HCT116 (cell line): Measurements from ENCODE around the gene MAP4K4. TPM values are rescaled to one million over a fixed set of nuclear protein-coding genes. Genes with fewer than 3 reads are reported as not detected.

Experiments
- ATAC-seq: fragments of 200-7000 bp; cut with Tn5 transposase; 2 replicates; pipeline ENCODE4 v1.9.1; 2020; ENCODE audit warnings: mild to moderate bottlenecking, moderate library complexity
- BruUV-seq: library from RNA; stranded (reverse); fragments of 400-500 nt; replicated peaks from 2 replicates; lab custom pipeline; 2021; lab: Mats Ljungman, UMichigan
- CTCF ChIA-PET: fragments of 300-600 bp; sonication (Branson Sonifier 250); formaldehyde crosslinking; loops from one replicate; lab custom pipeline; 2021; ENCODE audit warnings: antibody characterized with exemption; lab: Charles Lee
- POLR2A ChIA-PET: fragments of 300-600, 350-600 bp; sonication (Branson Sonifier 250); formaldehyde crosslinking; loops from one replicate; lab custom pipeline; 2021; ENCODE audit warnings: antibody characterized with exemption; lab: Charles Lee
- RAD21 ChIA-PET, 2 experiments: fragments of 300-600 bp; sonication (Branson Sonifier 250); formaldehyde crosslinking; loops; one replicate each; lab custom pipeline; 2023; ENCODE audit warnings: low total read pairs in 2 of 2; ENCODE audit not compliant: uncharacterized antibody in 2 of 2, unreplicated experiment in 2 of 2, low non-redundant PET in 1 of 2; lab: Charles Lee
- DNase-seq: peaks from one replicate; pipeline ENCODE4 v3.0.0-alpha.2; 2010; ENCODE audit warnings: low read depth, low spot score
- H2AFZ ChIP-seq: fragments of 200-600 bp; shearing (Covaris generic), sonication (generic); 2 replicates; pipeline ENCODE4 v1.6.1; 2017; ENCODE audit warnings: low read depth, mixed run types, mixed read lengths, antibody characterized with exemption, low read length; ENCODE audit not compliant: poor library complexity, severe bottlenecking
- H3K27ac ChIP-seq: 2 replicates; pipeline ENCODE4 v1.5.1; 2012; ENCODE audit warnings: low read depth, low read length
- H3K27me3 ChIP-seq: fragments of 200-600 bp; sonication (generic); 2 replicates; pipeline ENCODE4 v1.6.1; 2016; ENCODE audit warnings: mixed run types, low read length, mixed read lengths; ENCODE audit not compliant: insufficient read depth
- H3K36me3 ChIP-seq, 2 experiments: fragments of 200-500 bp in 1 of 2; fragments of 200-600 bp in 1 of 2; sonication (Bioruptor generic) in 1 of 2; sonication (generic) in 1 of 2; 2 replicates each; pipeline versions ENCODE4 v1.5.1 to v1.6.1; 2014 to 2016; ENCODE audit warnings: low read length in 2 of 2, inconsistent platforms in 1 of 2, mixed read lengths in 1 of 2, mixed run types in 1 of 2; ENCODE audit not compliant: insufficient read depth in 2 of 2, control insufficient read depth in 1 of 2
- H3K4me1 ChIP-seq, 2 experiments: fragments of 200-600 bp in 1 of 2; sonication (generic) in 1 of 2; 2 replicates each; pipeline versions ENCODE4 v1.5.1 to v1.6.1; 2012 to 2017; ENCODE audit warnings: low read length in 2 of 2, inconsistent platforms in 1 of 2, mild to moderate bottlenecking in 1 of 2, mixed read lengths in 1 of 2, mixed run types in 1 of 2, moderate library complexity in 1 of 2; ENCODE audit not compliant: insufficient read depth in 2 of 2, control insufficient read depth in 1 of 2
- H3K4me2 ChIP-seq: fragments of 200-600 bp; sonication (generic); 2 replicates; pipeline ENCODE4 v1.6.1; 2017; ENCODE audit warnings: mixed run types, low read length, mixed read lengths
- H3K4me3 ChIP-seq, 2 experiments: fragments of 200-600 bp in 1 of 2; sonication (generic) in 1 of 2; replicated peaks in 1 of 2; 2 replicates each; pipeline ENCODE4 v1.5.1; 2011 to 2016; ENCODE audit warnings: low read length in 2 of 2, control low read depth in 1 of 2, low read depth in 1 of 2, mild to moderate bottlenecking in 1 of 2, mixed read lengths in 1 of 2, mixed run types in 1 of 2
- H3K79me2 ChIP-seq: fragments of 200-600 bp; sonication (generic); 2 replicates; pipeline ENCODE4 v1.6.1; 2017; ENCODE audit warnings: mild to moderate bottlenecking, mixed run types, low read length, moderate library complexity, mixed read lengths; ENCODE audit not compliant: insufficient read depth
- H3K9ac ChIP-seq: fragments of 200-600 bp; sonication (generic); 2 replicates; pipeline ENCODE4 v1.6.1; 2016; ENCODE audit warnings: low read length, mixed read lengths
- H3K9me2 ChIP-seq: fragments of 200-600 bp; sonication (generic), shearing (Covaris generic); 2 replicates; pipeline ENCODE4 v1.6.1; 2017; ENCODE audit warnings: mixed run types, mild to moderate bottlenecking, moderate library complexity; ENCODE audit not compliant: insufficient read depth
- H3K9me3 ChIP-seq, 2 experiments: fragments of 200-500 bp in 1 of 2; fragments of 200-600 bp in 1 of 2; sonication (Bioruptor generic) in 1 of 2; sonication (generic) in 1 of 2; 2 replicates each; pipeline ENCODE4 v1.6.1; 2014 to 2017; ENCODE audit warnings: low read length in 2 of 2, mixed read lengths in 2 of 2, inconsistent platforms in 1 of 2, low read depth in 1 of 2, mild to moderate bottlenecking in 1 of 2, mixed run types in 1 of 2, moderate library complexity in 1 of 2; ENCODE audit not compliant: control insufficient read depth in 1 of 2, insufficient read depth in 1 of 2
- H4K20me1 ChIP-seq: fragments of 200-600 bp; sonication (generic), shearing (Covaris generic); 2 replicates; pipeline ENCODE4 v1.6.1; 2017; ENCODE audit warnings: mixed run types, mild to moderate bottlenecking, moderate library complexity; ENCODE audit not compliant: insufficient read depth
- ATF3 ChIP-seq: IDR thresholded peaks from 2 replicates; pipeline ENCODE4 v1.6.1; 2012
- CBX3 ChIP-seq: IDR thresholded peaks from 2 replicates; pipeline ENCODE4 v1.6.1; 2012; ENCODE audit warnings: low read depth
- CEBPB ChIP-seq: IDR thresholded peaks from 2 replicates; pipeline ENCODE4 v1.6.1; 2012; ENCODE audit warnings: low read depth
- EGR1 ChIP-seq: IDR thresholded peaks from 2 replicates; pipeline ENCODE4 v1.6.1; 2012; ENCODE audit warnings: low read depth
- ELF1 ChIP-seq: IDR thresholded peaks from 2 replicates; pipeline ENCODE4 v1.6.1; 2012; ENCODE audit warnings: low read depth, borderline replicate concordance
- EZH2phosphoT487 ChIP-seq: fragments of 200-600 bp; IDR thresholded peaks from 2 replicates; pipeline ENCODE4 v1.6.1; 2018; ENCODE audit warnings: antibody characterized with exemption, borderline replicate concordance
- FOSL1 ChIP-seq: IDR thresholded peaks from 2 replicates; pipeline ENCODE4 v1.6.1; 2012; ENCODE audit warnings: low read depth
- JUND ChIP-seq: IDR thresholded peaks from 2 replicates; pipeline ENCODE4 v1.6.1; 2012
- MAX ChIP-seq: IDR thresholded peaks from 2 replicates; pipeline ENCODE4 v1.6.1; 2012
- POLR2AphosphoS5 ChIP-seq: IDR thresholded peaks from 2 replicates; pipeline ENCODE4 v1.6.1; 2011; ENCODE audit warnings: mild to moderate bottlenecking, low read depth, low read length, moderate library complexity
- RAD21 ChIP-seq: IDR thresholded peaks from 2 replicates; pipeline ENCODE4 v1.6.1; 2012; ENCODE audit warnings: low read depth, mild to moderate bottlenecking
- REST ChIP-seq: IDR thresholded peaks from 2 replicates; pipeline ENCODE4 v1.6.1; 2012; ENCODE audit warnings: low read depth
- SIN3A ChIP-seq: IDR thresholded peaks from 2 replicates; pipeline ENCODE4 v1.6.1; 2012; ENCODE audit warnings: low read depth
- SP1 ChIP-seq: IDR thresholded peaks from 2 replicates; pipeline ENCODE4 v1.6.1; 2012; ENCODE audit warnings: low read depth
- SRF ChIP-seq: IDR thresholded peaks from 2 replicates; pipeline ENCODE4 v1.6.1; 2012; ENCODE audit warnings: low read depth
- YY1 ChIP-seq: IDR thresholded peaks from 2 replicates; pipeline ENCODE4 v1.6.1; 2011; ENCODE audit warnings: low read length, low read depth, moderate library complexity, mild to moderate bottlenecking; ENCODE audit not compliant: insufficient replicate concordance; ENCODE audit errors: extremely low read depth
- ZBTB33 ChIP-seq: IDR thresholded peaks from 2 replicates; pipeline ENCODE4 v1.6.1; 2011; ENCODE audit warnings: mild to moderate bottlenecking, low read length, moderate library complexity; ENCODE audit not compliant: insufficient replicate concordance; ENCODE audit errors: extremely low read depth
- ZFX ChIP-seq: fragments of 450-650 bp; IDR thresholded peaks from 2 replicates; pipeline ENCODE4 v1.6.1; 2017
- intact Hi-C: fragments of 100-400 bp; cut with micrococcal nuclease; formaldehyde crosslinking; loops from 2 replicates; pipeline ENCODE4 v1.10.0; 2022
- total RNA-seq: library from RNA; stranded (reverse); gene quantifications from one replicate; pipeline ENCODE4 v1.2.1, GENCODE V29; 2021; ENCODE audit not compliant: unreplicated experiment

Gene MAP4K4
- total RNA-seq, 1 experiment from 2014 or later: 62.3 TPM

GRCh38 chr2:101850991-101851390, 153.5 kb downstream of the MAP4K4 start (continued):
- TF ChIP-seq REST (no peak), CBX3 (no peak), CEBPB (no peak), EGR1 (no peak)
- TF ChIP-seq, all 23 proteins: peak for 0

GRCh38 chr2:101852824-101853223, 155.3 kb downstream of the MAP4K4 start:
- no peak overlapping the region for H3K27ac ChIP-seq
- intact Hi-C loops: no loop called here
- H4K20me1 ChIP-seq: no peaks in the 10 kb centered on the region
- no peaks in the 10 kb centered on the region for H3K9me2 ChIP-seq
- RAD21 ChIA-PET: no interaction called here
- no peak overlapping the region for H3K4me2 ChIP-seq
- no peak overlapping the region for H2AFZ ChIP-seq
- H3K4me3 ChIP-seq: no peak overlapping the region
- H3K9me3 ChIP-seq: no peaks in the 10 kb centered on the region
- no TSS peak for BruUV-seq
- CTCF ChIA-PET: no interaction called here
- H3K36me3 ChIP-seq: peaks cover 0 to 4% of the 10 kb centered on the region in 2 experiments; a peak in 1 of 4 replicates
- no peaks in the 10 kb centered on the region for H3K4me1 ChIP-seq
- no peak for ATAC-seq
- H3K27me3 ChIP-seq: no peaks in the 10 kb centered on the region
- H3K79me2 ChIP-seq: no peaks in the 10 kb centered on the region
- POLR2A ChIA-PET: no interaction called here
- no peak for DNase-seq
- no peak overlapping the region for H3K9ac ChIP-seq
- TF ChIP-seq RAD21: no peak
- no peak for TF ChIP-seq FOSL1
- no peak for TF ChIP-seq SIN3A
- TF ChIP-seq SP1: no peak
- no peak for TF ChIP-seq SRF
- TF ChIP-seq ZBTB33: no peak
- TF ChIP-seq CEBPB: no peak
- no peak for TF ChIP-seq ZFX
- TF ChIP-seq JUND: no peak
- no peak for TF ChIP-seq EZH2phosphoT487
- no peak for TF ChIP-seq ATF3
- no peak for TF ChIP-seq CBX3
- TF ChIP-seq YY1: no peak
- TF ChIP-seq EGR1: no peak
- TF ChIP-seq ELF1: no peak
- no peak for TF ChIP-seq MAX
- TF ChIP-seq POLR2AphosphoS5: no peak
